HG03066 (cell line): Measurements from ENCODE around the gene RMI2.

Experiments
- ATAC-seq: cut with Tn5 transposase; IDR thresholded peaks from one replicate; pipeline ENCODE4 v1.9.1; 2021; ENCODE audit warnings: low read depth; ENCODE audit not compliant: unreplicated experiment

Gene RMI2

GRCh38 chr16:11379420-11379819 lies 34.2 kb downstream of the RMI2 start:
- ATAC-seq = no peak

GRCh38 chr16:11380836-11381235 lies 35.6 kb downstream of the RMI2 start:
- ATAC-seq = no peak

DNA sequence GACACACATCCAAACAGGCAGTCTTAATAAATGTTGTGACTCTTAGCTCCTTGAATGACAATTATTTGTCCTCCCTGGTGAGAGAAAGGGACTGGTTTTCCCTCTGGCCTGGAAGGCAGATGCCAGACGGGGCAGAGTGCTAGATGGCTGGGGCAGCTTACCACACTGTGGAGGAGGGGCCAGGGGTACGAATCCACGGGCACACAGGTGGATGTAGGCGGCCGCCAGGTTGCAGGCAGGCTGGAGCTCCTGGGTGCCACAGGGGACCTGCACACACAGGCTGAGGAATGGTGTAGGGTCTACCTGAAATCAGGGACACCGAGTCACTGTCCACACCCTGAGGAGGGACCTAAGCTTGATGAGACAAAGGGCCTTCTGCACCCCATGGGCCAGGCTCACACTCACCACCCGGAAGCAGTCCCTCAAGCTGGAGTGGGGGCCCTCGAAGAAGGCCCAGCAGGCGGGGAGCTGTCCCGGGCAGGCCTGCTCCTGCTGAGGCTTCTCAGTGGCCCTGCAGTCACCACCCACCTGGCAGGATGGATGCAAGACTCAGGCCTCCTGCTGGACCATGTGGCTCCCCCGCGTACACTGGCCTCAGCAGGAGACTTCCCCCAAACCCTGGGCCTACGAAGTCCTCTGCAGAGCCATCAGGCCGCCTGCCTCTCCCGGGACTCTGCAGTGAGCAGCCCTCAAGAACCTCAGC lies 38.4 kb downstream of the RMI2 start:
- ATAC-seq = no peak

GRCh38 chr16:11384184-11384955 lies 39.1 kb downstream of the RMI2 start:
- ATAC-seq = no peak

GRCh38 chr16:11384956-11385586 lies 39.8 kb downstream of the RMI2 start:
- no peak for ATAC-seq

GRCh38 chr16:11386054-11386680 lies 40.9 kb downstream of the RMI2 start:
- no peak for ATAC-seq

DNA sequence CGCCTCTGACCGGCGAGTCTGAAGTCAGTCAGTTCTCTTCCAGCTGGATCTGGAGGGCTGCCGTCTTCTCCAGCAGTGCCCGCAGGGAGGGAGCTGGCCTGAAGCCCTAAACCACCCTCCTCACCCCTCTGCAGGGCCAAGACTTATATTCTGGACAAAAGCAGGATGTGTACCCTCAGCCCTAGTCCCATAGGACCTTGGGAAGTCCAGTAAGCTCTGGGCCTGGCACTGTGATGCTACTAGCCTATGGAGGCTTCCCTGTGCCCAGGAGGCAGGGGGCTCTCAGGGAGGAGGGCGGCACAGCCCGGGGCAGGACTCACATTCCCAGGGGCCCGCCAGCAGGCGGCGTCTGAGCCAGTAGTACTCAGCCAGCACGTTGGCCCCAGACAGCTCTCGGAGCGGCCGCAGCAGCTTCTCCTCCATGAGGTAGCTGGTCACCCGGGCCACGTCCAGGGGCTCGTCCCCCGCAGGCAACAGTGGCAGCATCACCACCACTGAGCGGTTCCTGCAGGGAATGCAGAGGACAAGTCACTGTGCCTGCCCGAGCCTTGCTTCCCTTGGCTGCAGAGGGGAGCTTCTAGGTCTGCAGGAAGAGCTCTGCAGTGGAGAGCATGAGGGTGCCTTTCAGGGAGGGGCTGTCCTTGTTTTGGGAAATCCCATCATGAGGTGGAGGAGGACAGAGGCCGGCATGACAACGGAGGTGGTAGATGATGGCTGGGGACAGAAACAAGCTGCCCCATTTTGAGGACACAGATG lies 41.7 kb downstream of the RMI2 start:
- no peak for ATAC-seq

GRCh38 chr16:11389083-11389482 lies 43.8 kb downstream of the RMI2 start:
- ATAC-seq = no peak

DNA sequence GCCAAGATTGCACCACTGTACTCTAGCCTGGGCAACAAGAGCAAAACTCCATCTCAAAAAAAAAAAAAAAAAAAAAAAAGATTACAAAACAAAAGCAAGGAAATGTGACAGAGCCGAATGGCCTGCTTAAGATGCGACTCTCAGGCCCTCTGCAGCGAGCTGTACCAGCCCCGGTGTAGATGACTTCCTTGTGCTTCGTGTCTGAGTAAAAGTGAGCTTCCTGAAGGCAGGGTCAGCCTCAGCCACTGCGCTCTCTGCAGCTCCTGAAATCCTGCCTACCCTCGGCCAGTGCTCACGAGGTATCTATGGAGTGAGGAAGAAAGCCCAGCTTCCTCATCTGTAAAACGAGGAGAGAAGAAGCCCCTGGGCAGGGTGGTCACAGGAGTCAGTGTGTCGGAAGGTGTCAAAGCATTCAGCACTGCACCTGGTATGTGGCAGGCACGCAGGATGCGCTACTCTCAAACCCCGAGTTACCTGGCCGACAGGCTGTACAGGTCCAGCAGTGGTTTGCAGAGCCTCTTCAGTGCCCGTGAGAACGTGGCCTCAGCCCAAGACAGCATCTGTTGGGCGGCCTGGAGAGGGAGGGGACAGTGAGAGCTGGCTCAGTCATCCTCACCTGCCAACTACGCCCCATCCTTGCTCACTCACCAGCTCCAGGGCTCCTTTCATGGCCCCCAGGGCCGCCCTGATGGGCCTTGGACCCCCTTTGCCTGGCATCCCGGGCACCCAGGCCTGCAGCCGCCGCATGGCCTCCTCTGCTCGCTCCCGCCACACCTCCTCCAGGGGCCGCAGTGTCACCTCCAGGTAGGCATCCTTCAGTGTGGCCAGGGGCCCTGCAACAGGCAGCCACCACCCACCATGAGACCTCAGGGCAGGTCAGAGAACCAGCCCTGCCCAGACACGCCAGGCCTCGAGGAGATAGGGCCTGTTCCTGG lies 44.6 kb downstream of the RMI2 start:
- no peak for ATAC-seq

GRCh38 chr16:11390573-11391495 lies 45.6 kb downstream of the RMI2 start:
- no peak for ATAC-seq

GRCh38 chr16:11391576-11391975 lies 46.3 kb downstream of the RMI2 start:
- no peak for ATAC-seq

DNA sequence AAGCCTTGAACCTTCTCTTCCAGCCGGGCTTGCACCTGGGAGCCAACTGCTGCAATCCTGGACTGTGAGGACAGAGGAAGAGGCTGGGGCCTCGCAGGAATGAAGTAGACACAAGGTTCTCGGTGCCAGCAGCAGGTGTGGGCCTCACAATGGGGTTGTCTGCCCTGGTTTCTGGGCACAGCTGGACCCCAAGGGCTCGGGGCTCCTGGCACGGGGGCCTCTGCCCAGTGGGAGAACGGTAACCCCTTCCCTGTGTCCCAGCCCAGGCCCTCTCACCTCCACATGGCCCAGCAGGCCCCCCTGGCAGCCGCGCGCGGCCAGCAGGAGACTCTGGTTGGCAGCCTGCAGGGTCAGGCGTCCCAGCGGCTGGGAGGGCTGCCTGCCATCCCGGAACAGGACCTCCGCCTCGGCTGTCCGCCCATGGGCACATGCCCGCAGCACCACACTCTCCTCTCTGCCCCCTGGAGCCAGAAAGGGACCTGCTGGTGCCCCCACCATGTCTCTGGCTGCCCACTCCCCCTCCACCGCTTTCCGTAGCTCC lies 46.9 kb downstream of the RMI2 start:
- ATAC-seq = no peak

DNA sequence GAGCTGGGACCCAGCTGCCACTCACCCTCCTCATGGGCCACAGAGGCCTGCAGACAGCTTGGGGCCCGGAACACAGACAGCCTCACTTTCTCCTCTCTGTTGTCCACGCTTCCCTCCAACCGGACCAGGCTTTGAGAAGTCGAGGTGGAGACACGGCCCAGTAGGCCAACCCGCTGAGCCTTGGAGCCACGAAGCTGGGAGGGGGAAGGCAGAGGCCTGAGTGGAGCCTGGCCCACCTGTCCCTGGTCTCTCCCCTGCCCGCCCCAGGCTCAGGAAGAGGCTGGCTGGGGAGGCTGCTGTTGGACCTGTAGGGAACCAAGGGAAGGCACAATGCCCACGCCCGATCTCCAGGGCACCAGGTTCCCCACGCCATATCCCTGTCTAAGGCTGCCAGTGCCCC lies 48.1 kb downstream of the RMI2 start:
- no peak for ATAC-seq

- no peak for ATAC-seq
These were observed 48.8 kb downstream of the RMI2 start for GRCh38 chr16:11393861-11394592.

DNA sequence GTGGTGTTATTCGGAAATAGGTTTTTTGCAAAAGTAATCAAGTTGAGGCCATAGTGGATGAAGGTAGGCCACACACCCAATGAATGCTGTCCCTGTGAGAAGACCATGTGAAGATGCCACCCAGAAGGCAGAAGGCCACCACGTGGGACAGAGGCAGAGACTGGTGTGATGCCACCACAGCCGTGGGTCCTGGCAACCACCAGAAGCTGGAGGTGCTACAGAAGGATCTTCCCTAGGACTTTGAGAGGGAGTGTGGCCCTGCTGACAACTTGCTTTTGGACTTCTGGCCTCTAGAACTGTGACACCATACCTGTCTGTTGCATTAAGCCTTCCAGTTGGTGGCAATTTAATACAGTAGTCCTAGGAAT lies 49.3 kb downstream of the RMI2 start:
- no peak for ATAC-seq

DNA sequence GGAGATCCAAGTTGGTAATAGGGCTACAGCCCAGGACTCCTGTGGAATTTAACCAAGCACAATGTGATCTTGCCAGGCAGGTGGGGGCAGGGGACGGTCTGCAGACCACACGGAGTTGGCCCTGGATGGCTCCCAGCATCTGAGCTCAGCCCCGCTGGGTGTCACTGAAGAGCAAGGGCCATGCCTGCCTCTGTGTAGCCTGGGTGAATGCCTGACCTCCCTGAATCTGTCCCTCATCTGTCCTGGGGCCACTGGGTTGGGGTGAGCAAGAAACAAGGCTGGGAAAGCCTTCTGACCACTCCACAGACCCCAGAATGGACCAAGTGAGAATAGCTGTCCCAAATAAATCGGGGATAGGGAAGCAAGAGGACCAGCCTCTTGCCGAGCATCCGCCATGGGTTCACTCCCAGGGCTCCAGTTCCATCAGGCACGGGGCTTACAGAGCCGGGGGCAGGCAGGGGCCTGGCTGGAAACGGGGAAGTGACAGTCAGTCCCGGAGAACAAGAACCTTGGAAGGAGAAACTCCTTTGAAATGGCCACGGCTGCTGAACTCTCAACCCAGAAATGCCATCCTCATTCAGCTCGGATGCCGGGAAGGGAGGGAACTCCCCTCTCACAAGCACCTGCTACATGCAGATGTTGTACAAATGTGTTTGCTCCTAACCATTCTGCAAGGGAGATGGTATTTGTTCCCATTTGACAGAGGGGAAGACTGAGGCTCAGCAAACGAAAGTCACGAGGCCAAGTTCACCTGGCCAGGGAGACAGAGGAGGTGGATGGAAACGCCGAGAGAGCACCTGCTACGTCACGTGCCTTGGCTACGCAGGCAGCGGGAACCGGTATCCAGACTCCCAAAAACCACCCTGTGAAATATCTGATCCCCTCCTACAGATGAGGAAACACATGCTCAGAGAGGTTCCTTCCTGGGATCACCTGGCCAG lies 50.0 kb downstream of the RMI2 start:
- ATAC-seq = no peak

DNA sequence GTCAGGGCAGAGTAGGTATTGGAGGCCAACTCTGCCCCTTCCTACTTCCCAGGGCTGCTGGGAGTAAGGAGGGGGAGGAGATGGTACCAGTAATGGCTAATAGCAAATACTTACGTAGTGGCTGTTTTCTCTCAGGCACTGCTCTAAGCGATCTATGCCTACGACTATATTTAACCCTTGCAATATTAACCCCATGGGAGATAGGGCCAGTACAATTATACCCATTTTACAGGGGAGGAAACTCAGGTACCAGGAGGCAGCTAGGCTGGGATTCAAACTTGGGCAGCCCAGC lies 50.6 kb downstream of the RMI2 start:
- ATAC-seq = no peak
